Measurements from ENCODE around the gene LAMB4.
"Not testable (repeated sequence)": the region's sequence is repeated elsewhere in the genome, so short reads cannot be mapped to it uniquely, and the experiment has no call there.

The LAMB4 gene

GRCh38 chr7:108038986-108039385, 91.2 kb downstream of the LAMB4 start:
- no peak for DNase-seq

- no peak for DNase-seq
Measured at GRCh38 chr7:108037741-108038140, 92.4 kb downstream of the LAMB4 start.

GRCh38 chr7:108037140-108037539, 93.0 kb downstream of the LAMB4 start:
- no peak for DNase-seq

- no peak for DNase-seq
Measured at GRCh38 chr7:108034586-108034985, 95.6 kb downstream of the LAMB4 start.

GRCh38 chr7:108033776-108034497, 96.2 kb downstream of the LAMB4 start:
- DNase-seq = no peak

GRCh38 chr7:108033309-108033708, 96.9 kb downstream of the LAMB4 start:
- DNase-seq = not testable (repeated sequence)

- DNase-seq = no peak
Measured at GRCh38 chr7:108030516-108030915, 99.6 kb downstream of the LAMB4 start.

GRCh38 chr7:108029034-108029433, 101.1 kb downstream of the LAMB4 start:
- no peak for DNase-seq

- DNase-seq = no peak
Measured at GRCh38 chr7:108028111-108028510, 102.0 kb downstream of the LAMB4 start.

GRCh38 chr7:108027239-108027638, 102.9 kb downstream of the LAMB4 start:
- DNase-seq = no peak

GRCh38 chr7:108026647-108027046, 103.5 kb downstream of the LAMB4 start:
- DNase-seq = no peak

GRCh38 chr7:108026116-108026515, 104.0 kb downstream of the LAMB4 start:
- DNase-seq = no peak

- no peak for DNase-seq
Measured at GRCh38 chr7:108024538-108024937, 105.6 kb downstream of the LAMB4 start.

GRCh38 chr7:108020585-108020984, 109.6 kb downstream of the LAMB4 start:
- DNase-seq = no peak

- no peak for DNase-seq
Measured at GRCh38 chr7:108018668-108019067, 111.5 kb downstream of the LAMB4 start.

- DNase-seq = no peak
Measured at GRCh38 chr7:108017776-108018151, 112.4 kb downstream of the LAMB4 start.

- DNase-seq = no peak
Measured at GRCh38 chr7:108016841-108017775, 113.1 kb downstream of the LAMB4 start.

GRCh38 chr7:108015740-108016139, 114.4 kb downstream of the LAMB4 start:
- no peak for DNase-seq

- DNase-seq = no peak
Measured at GRCh38 chr7:108014747-108015682, 115.1 kb downstream of the LAMB4 start.

- DNase-seq = no peak
Measured at GRCh38 chr7:108014215-108014614, 115.9 kb downstream of the LAMB4 start.

- DNase-seq = no peak
Measured at GRCh38 chr7:108012499-108013430, 117.4 kb downstream of the LAMB4 start.

GRCh38 chr7:108010377-108010776, 119.8 kb downstream of the LAMB4 start:
- no peak for DNase-seq
